Right ventricle myocardium superior (tissue), 1 donor: ENCODE data around the gene BRSK1. TPM values are rescaled to one million over a fixed set of nuclear protein-coding genes. Genes with fewer than 3 reads are reported as not detected.

Experiments
- ATAC-seq: fragments of 200-7000 bp; cut with Tn5 transposase; one replicate; pipeline ENCODE4 v1.9.1; 2020; ENCODE audit warnings: mild to moderate bottlenecking; ENCODE audit not compliant: poor library complexity
- DNase-seq: peaks from one replicate; pipeline ENCODE4 v3.0.0-alpha.2; 2020
- intact Hi-C: fragments of 100-400 bp; cut with DNase I; formaldehyde crosslinking; loops from one replicate; pipeline ENCODE4 v1.11.2; 2022
- total RNA-seq: library from RNA; stranded (reverse); fragmentation: NEBNext Ultra II Directional; extraction: Animal tissue kit (Norgen Biotek cat#: 25700); gene quantifications from one replicate; pipeline ENCODE4 v1.2.1, GENCODE V29; 2021
- donor health status: DM: no; HTN: yes; CAD: no; lungs with severe emphysema.

Gene BRSK1
- total RNA-seq, 1 donor from 2014 or later, result 1.6 TPM

DNA sequence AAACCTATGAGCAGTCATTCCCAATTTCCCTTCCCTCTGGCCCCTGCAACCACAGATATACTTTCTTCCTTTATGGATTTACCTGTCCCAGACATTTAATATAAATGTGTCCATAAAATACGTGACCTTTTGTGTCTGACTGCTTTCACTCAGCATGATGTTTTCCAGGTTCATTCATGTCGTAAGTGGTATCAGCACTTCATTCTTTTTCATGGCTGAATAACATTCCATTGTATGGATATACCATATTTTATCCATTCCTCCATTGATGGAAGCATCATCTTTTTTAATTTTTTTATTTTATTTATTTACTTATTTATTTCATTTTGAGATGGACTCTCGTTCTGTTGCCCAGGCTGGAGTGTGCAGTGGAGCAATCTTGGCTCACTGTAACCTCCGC, 17.0 kb upstream of the BRSK1 start:
- no peak for DNase-seq
- no peak for ATAC-seq
- intact Hi-C loops, result no loop called here

GRCh38 chr19:55269299-55269698, 14.5 kb upstream of the BRSK1 start:
- intact Hi-C loops, result no loop called here
- DNase-seq (no peak), ATAC-seq (no peak)

GRCh38 chr19:55270172-55270942, 13.4 kb upstream of the BRSK1 start:
- DNase-seq (no peak), ATAC-seq (no peak)
- intact Hi-C loops, result no loop called here

DNA sequence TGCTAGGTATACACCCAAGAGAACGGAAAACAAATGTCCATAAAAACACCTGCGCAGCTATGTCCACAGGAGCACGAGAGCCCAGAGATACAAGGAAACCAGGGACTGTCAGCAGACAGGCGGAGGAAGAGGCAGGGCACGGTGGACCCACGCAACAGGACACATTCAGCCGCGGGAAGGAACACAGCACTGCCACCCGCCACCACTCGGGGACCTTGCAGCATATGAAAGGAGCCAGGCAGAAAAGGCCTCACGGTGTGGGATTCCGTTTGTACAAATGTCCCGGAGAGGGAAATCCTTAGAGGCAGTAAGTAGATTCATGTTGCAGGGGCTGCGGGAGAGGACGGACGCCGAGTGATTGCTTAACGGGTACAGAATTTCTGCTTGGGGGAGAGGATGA, 11.7 kb upstream of the BRSK1 start:
- intact Hi-C loops, result no loop called here

GRCh38 chr19:55273978-55274707, 9.7 kb upstream of the BRSK1 start:
- DNase-seq (no peak), ATAC-seq (no peak)
- intact Hi-C loops, result no loop called here

More for the DNA sequence above, 11.7 kb upstream of the BRSK1 start:
- ATAC-seq, result no peak
- DNase-seq, result no peak

DNA sequence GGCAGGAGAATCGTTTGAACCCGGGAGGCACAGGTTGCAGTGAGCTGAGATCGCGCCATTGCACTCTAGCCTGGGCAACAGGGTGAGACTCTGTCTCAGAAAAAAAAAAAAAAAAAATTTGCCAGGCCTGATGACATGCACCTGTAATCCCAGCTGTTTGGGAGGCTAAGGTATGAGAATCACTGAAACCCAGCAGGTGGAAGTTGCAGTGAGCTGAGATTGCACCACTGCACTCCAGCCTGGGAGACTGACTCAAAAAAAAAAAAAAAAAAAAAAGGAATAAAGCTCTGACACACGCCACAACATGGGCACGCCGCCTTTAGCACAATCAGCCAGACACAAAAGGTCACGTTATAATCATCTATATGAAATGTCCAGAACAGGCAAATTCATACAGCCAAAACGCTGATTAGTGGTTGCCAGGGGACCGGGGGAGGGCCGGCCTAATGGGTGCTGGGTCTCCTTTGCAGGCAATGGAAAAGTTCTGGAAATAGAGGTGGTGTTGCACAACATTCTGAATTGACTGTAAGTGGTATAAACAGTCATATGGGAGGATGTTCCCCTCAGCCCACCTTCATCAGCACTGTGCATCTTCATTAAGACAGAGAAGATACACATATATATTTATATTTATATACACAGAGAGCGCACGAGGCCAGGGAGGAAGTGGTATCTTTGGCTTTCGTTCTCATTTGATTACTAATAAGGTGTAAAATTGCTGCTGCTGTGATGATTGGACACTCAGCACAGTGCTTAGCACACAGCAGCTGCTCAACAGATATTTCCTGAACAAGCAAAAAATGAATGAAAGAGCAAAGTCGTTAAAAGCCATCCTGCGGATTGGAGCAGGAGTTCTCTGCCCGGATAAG, 7.7 kb upstream of the BRSK1 start:
- no peak for DNase-seq
- no peak for ATAC-seq
- intact Hi-C loops, result no loop called here

- no peak for ATAC-seq
- no peak for DNase-seq
- intact Hi-C loops, result no loop called here
Measured at GRCh38 chr19:55276720-55277430, 6.9 kb upstream of the BRSK1 start.

DNA sequence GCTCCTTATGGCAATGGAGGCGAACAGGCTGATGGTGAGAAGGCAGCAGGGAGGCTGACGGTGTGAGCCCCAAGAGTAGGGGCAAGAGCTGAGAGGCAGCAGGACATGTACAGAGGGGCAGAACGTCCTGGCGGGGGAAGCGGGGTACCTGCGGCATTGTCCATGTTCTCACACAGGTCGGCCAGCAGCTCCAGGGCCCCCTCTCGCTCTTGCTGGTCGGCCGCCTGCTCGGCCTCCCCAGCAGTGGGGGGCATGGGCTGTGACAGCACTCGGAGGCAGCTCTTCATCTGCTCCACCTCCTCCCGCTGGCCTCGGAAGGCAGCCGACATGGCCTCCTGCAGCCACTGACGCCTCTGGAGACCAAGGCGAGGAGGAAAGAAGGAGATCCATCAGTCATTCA, 6.3 kb upstream of the BRSK1 start:
- intact Hi-C loops, result no loop called here
- DNase-seq (no peak), ATAC-seq (no peak)

- ATAC-seq (no peak), DNase-seq (no peak)
- intact Hi-C loops, result no loop called here
Measured at GRCh38 chr19:55278391-55279135, 5.2 kb upstream of the BRSK1 start.

- ATAC-seq (no peak), DNase-seq (no peak)
- intact Hi-C loops, result no loop called here
Measured at GRCh38 chr19:55279340-55279739, 4.5 kb upstream of the BRSK1 start.

DNA sequence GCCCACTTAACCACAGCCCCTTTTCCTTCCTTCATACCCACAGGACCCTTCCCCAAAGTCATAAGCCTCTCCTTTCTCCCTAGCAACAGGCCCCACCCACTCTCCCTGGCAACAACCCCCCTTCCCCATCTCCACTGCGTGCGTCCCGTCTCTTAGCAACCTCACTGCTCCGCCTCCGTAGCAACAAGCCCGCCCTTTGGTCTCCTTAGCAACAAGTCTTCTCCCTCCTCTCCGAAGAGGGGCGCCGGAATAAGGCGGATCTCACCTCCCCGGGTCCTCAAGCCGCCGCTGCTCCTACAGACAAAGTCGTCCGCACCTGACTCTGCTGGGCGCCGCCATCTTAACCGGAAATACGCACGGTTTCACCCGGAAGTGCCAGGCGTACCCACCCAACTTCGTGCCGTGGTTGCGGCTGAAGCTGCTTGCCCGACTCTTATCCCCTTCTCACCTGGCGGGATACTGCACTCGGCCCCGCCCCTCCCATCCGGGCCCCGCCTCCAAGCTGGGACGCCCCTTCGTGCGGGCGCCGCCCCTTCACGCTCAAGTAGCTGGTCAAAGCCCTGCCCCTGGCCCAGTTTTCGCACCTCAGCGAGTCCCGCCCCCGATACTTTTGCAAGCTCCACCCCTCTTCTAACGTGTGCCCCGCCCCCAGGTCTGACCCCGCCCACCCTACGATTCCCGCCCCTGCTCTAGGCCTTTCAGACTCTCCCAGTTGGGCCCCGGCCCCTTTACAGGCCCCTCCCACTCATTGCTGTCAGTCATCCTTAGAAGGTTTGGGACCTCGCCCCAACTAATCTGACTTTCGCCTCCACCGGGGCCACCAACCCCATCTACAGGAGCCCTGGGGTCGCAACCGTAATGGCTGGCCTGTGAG, 3.8 kb upstream of the BRSK1 start, which contains the start of gene HSPBP1:
HSPBP1 (minus strand) TSS at position 341 of the 874 bp plus-strand sequence. CDS start 502 bp downstream, outside the sequence.
- ATAC-seq, result peak; percentile 96
- peak; percentile 92 for DNase-seq
- intact Hi-C loops, result no loop called here

DNA sequence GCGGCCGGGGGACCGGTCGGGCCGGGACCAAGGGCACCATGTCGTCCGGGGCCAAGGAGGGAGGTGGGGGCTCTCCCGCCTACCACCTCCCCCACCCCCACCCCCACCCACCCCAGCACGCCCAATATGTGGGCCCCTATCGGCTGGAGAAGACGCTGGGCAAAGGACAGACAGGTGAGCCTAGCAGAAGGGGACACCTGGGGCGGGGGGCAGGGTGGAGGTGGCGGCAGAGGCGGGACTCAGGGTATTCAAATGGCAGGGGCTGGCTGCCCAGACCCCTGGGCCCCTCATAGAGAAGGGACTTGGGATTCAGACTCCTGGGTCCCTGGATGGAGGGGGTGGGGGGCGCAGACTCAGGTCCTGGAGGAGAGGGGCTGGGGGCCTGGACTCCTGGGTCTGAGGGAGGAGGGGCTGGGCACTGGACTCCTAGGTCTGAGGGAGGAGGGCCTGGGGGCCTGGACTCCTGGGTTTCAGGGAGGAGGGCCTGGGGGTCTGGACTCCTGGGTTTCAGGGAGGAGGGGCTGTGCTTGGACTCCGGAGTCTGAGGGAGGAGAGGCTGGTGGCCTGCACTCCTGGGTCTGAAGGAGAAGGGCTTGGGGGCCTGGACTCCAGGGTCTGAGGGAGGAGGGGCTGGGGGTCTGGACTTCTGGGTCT, 735 bp downstream of the BRSK1 start:
- DNase-seq, result no peak
- no peak for ATAC-seq
- intact Hi-C loops, result no loop called here

GRCh38 chr19:55285229-55285890, 1.6 kb downstream of the BRSK1 start:
- ATAC-seq (no peak), DNase-seq (no peak)
- intact Hi-C loops, result no loop called here

- intact Hi-C loops, result no loop called here
- DNase-seq (no peak), ATAC-seq (no peak)
Measured at GRCh38 chr19:55287361-55288079, 3.7 kb downstream of the BRSK1 start.

- ATAC-seq, result no peak
Measured at GRCh38 chr19:55289117-55289796, 5.5 kb downstream of the BRSK1 start.

More at GRCh38 chr19:55289117-55289796, 5.5 kb downstream of the BRSK1 start:
- intact Hi-C loops, result no loop called here
- DNase-seq, result no peak
